GM12878 (cell line): Measurements from ENCODE around the gene WNT8A. TPM values are rescaled to one million over a fixed set of nuclear protein-coding genes. Genes with fewer than 3 reads are reported as not detected.

ENCODE experiments used
- ATAC-seq: fragments of 200-7000 bp; cut with Tn5 transposase; 3 replicates; pipeline ENCODE4 v1.9.1; 2020; ENCODE audit warnings: mild to moderate bottlenecking, moderate library complexity
- BruUV-seq: library from RNA; stranded (reverse); fragments of 400-500 nt; replicated peaks from 2 replicates; lab custom pipeline; 2021; lab: Mats Ljungman, UMichigan
- CTCF ChIA-PET: fragments of 300-600 bp; sonication (Branson Sonifier 250); formaldehyde crosslinking; extraction: SDS; loops from one replicate; lab custom pipeline; 2021; ENCODE audit warnings: inconsistent platforms; lab: Yijun Ruan, JAX
- POLR2A ChIA-PET: fragments of 350-600 bp; formaldehyde crosslinking; extraction: SDS; loops from one replicate; lab custom pipeline; 2021; ENCODE audit warnings: inconsistent platforms; lab: Charles Lee
- RAD21 ChIA-PET: fragments of 300-600 bp; sonication (Branson Sonifier 250); formaldehyde crosslinking; loops from one replicate; lab custom pipeline; 2023; ENCODE audit warnings: antibody characterized with exemption; ENCODE audit not compliant: unreplicated experiment; lab: Charles Lee
- SMC1A ChIA-PET: fragments of 300-600 bp; sonication (Branson Sonifier 250); formaldehyde crosslinking; loops from one replicate; lab custom pipeline; 2023; ENCODE audit not compliant: unreplicated experiment, uncharacterized antibody; lab: Charles Lee
- DNase-seq: peaks from one replicate; pipeline ENCODE4 v3.0.0-alpha.2; 2011; ENCODE audit warnings: low read depth, low spot score
- FAIRE-seq: peaks from 3 replicates; lab custom pipeline; 2011; peaks lifted over from hg19 to GRCh38; lab: Jason Lieb, UNC
- H2AFZ ChIP-seq: 2 replicates; pipeline ENCODE4 v1.6.0; 2011; ENCODE audit warnings: low read depth, low read length, control low read depth; ENCODE audit not compliant: control insufficient read depth
- H3K27ac ChIP-seq: 2 replicates; pipeline ENCODE4 v1.5.1; 2011; ENCODE audit warnings: control low read depth; ENCODE audit not compliant: control insufficient read depth, insufficient read depth
- H3K27me3 ChIP-seq, 2 experiments: replicated peaks in 1 of 2; 2 replicates each; pipeline versions ENCODE4 v1.6.0 to v1.6.1; 2011; ENCODE audit warnings: low read length in 1 of 2; ENCODE audit not compliant: control insufficient read depth in 2 of 2, insufficient read depth in 2 of 2
- H3K36me3 ChIP-seq, 2 experiments: 2 replicates each; pipeline ENCODE4 v1.5.1; 2011; ENCODE audit warnings: low read length in 1 of 2; ENCODE audit not compliant: control insufficient read depth in 2 of 2, insufficient read depth in 2 of 2
- H3K4me1 ChIP-seq: 2 replicates; pipeline ENCODE4 v1.6.1; 2011; ENCODE audit warnings: mild to moderate bottlenecking, low read length, moderate library complexity, mixed read lengths; ENCODE audit not compliant: control insufficient read depth, insufficient read depth
- H3K4me2 ChIP-seq: 2 replicates; pipeline ENCODE4 v1.6.0; 2011; ENCODE audit warnings: control low read depth; ENCODE audit not compliant: control insufficient read depth, insufficient read depth
- H3K4me3 ChIP-seq: fragments of 200-600 bp; sonication (generic); 2 replicates; pipeline ENCODE4 v1.5.1; 2016
- H3K79me2 ChIP-seq: 2 replicates; pipeline ENCODE4 v1.6.0; 2011; ENCODE audit warnings: low read length; ENCODE audit not compliant: control insufficient read depth, insufficient read depth
- H3K9ac ChIP-seq: 2 replicates; pipeline ENCODE4 v1.8.0; 2011; ENCODE audit warnings: low read length, control low read depth, mixed read lengths; ENCODE audit not compliant: control insufficient read depth, insufficient read depth
- H3K9me3 ChIP-seq: replicated peaks from 3 replicates; pipeline ENCODE4 v1.5.1; 2011; ENCODE audit warnings: mild to moderate bottlenecking, low read length; ENCODE audit not compliant: control insufficient read depth, insufficient read depth
- H4K20me1 ChIP-seq: 2 replicates; pipeline ENCODE4 v1.6.0; 2011; ENCODE audit not compliant: control insufficient read depth, insufficient read depth
- ZNF687 ChIP-seq: fragments of 450-650 bp; IDR thresholded peaks from 2 replicates; pipeline ENCODE4 v1.6.1; 2017; ENCODE audit warnings: mild to moderate bottlenecking, moderate library complexity
- WGBS: methylation state at CpG from one replicate; pipeline ENCODE4 v1.1.6; 2016; ENCODE audit warnings: low lambda C conversion rate; ENCODE audit not compliant: insufficient replicate concordance, insufficient coverage; ENCODE audit errors: missing lambda C conversion rate; 5-methylcytosine and 5-hydroxymethylcytosine counted together
- in situ Hi-C: fragments of 300-500 bp; cut with MboI; formaldehyde crosslinking; loops from 9 replicates; pipeline ENCODE4 v1.14.3; 2018; ENCODE audit warnings: mixed read lengths
- intact Hi-C: fragments of 100-400 bp; cut with micrococcal nuclease; formaldehyde crosslinking; loops from one replicate; pipeline ENCODE4 v1.14.2; 2022; ENCODE audit not compliant: unreplicated experiment
- polyA plus RNA-seq, 11 experiments: library from polyadenylated mRNA; depleted of rRNA in 4 of 11; unstranded in 6 of 11; stranded (reverse) in 5 of 11; fragments of >200 nt; fragmentation: Nextera tagmentation in 4 of 11; fragmentation: Illumina TruSeq in 1 of 11; extraction: Ambion mirVana in 4 of 11; extraction: Trizol in 1 of 11; gene quantifications; 1 replicate in 1 of 11; 2 replicates in 10 of 11; pipeline versions ENCODE4 v1.2.1 to v1.2.3, GENCODE V29; 2011 to 2016; ENCODE audit warnings: inconsistent platforms in 2 of 11, missing spikeins in 2 of 11, low read depth in 1 of 11
- total RNA-seq, 4 experiments: library from RNA; depleted of rRNA in 3 of 4; stranded (reverse); fragments of >200 nt in 3 of 4; fragmentation: Illumina TruSeq in 1 of 4; extraction: Trizol in 1 of 4; gene quantifications; 2 replicates each; pipeline versions ENCODE4 v1.2.1 to v1.2.3, GENCODE V29; 2013 to 2021
- TF ChIP-seq, protein P1 (sequence below): fragments of 450-650 bp; IDR thresholded peaks from 2 replicates; pipeline ENCODE4 v1.6.1; 2017; ENCODE audit warnings: borderline replicate concordance

Gene WNT8A
- total and polyA plus RNA-seq, 10 of the 15 experiments (the other 5 are each of a cell fraction or from before 2014, with no cell fraction given) = not detected

- no peak for ATAC-seq
- in situ Hi-C loops = no loop called here
Observed at GRCh38 chr5:138054847-138055558, 28.8 kb upstream of the WNT8A start.

More at GRCh38 chr5:138054847-138055558, 28.8 kb upstream of the WNT8A start:
- 39% methylated on average over 13 of the region's 13 CpGs for WGBS
- no peak for TF ChIP-seq ZNF687
- TF ChIP-seq, protein P1, sequence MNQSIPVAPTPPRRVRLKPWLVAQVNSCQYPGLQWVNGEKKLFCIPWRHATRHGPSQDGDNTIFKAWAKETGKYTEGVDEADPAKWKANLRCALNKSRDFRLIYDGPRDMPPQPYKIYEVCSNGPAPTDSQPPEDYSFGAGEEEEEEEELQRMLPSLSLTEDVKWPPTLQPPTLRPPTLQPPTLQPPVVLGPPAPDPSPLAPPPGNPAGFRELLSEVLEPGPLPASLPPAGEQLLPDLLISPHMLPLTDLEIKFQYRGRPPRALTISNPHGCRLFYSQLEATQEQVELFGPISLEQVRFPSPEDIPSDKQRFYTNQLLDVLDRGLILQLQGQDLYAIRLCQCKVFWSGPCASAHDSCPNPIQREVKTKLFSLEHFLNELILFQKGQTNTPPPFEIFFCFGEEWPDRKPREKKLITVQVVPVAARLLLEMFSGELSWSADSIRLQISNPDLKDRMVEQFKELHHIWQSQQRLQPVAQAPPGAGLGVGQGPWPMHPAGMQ = no peak
- TF ChIP-seq, all 136 proteins: peak for 0
- intact Hi-C loops = no loop called here
- POLR2A ChIA-PET = interaction anchor here (0.6 to 1.2 kb wide), 3 partner anchors 16 to 21 kb away, joined by 3 to 4 read pairs (median 3); no protein-coding TSS in a partner anchor
- Histone ChIP-seq H3K79me2 (no peaks in the 10 kb centered on the region), H3K36me3 (no peaks in the 10 kb centered on the region), H3K27ac (no peak overlapping the region), H3K4me1 (no peaks in the 10 kb centered on the region), H4K20me1 (no peaks in the 10 kb centered on the region), H3K4me2 (no peak overlapping the region), H3K4me3 (no peak overlapping the region), H3K9me3 (no peaks in the 10 kb centered on the region), H3K9ac (no peak overlapping the region), H2AFZ (no peak overlapping the region), H3K27me3 (no peaks in the 10 kb centered on the region)
- RAD21 ChIA-PET = no interaction called here
- no TSS peak for BruUV-seq
- no peak for DNase-seq
- SMC1A ChIA-PET = interaction anchor here (1.0 to 2.4 kb wide), 3 partner anchors 14 to 33 kb away, joined by 3 to 12 read pairs (median 10); no protein-coding TSS in a partner anchor
- CTCF ChIA-PET = interaction anchor here (0.7 to 4.9 kb wide), 5 partner anchors 10 to 23 kb away, joined by 3 to 50 read pairs (median 6); no protein-coding TSS in a partner anchor
- FAIRE-seq = no peak
